ENCODE results near the gene SAMD15.
"Not testable (repeated sequence)": the region's sequence is repeated elsewhere in the genome, so short reads cannot be mapped to it uniquely, and the experiment has no call there.

GRCh38 chr14:77416098-77416497, 38.9 kb downstream of the SAMD15 start:
- not testable (repeated sequence) for TF ChIP-seq POLR2A (IDR thresholded peaks at IDR 0.05; ENCODE audit: extremely low read depth, insufficient read length); CTCF (IDR thresholded peaks at IDR 0.05; ENCODE audit: low read depth, low read length); MYC (IDR thresholded peaks at IDR 0.05; ENCODE audit: low read depth, low read length); MAX (IDR thresholded peaks at IDR 0.05; ENCODE audit: low read depth, low read length)
